HT-29 (cell line): ENCODE results near the gene B4GALT5. TPM values are rescaled to one million over a fixed set of nuclear protein-coding genes. Genes with fewer than 3 reads are reported as not detected.

Source experiments
- DNase-seq: peaks from one replicate; pipeline ENCODE4 v3.0.0-alpha.2; 2015; ENCODE audit warnings: low spot score
- total RNA-seq: library from RNA; depleted of rRNA; stranded (reverse); fragments of >200 nt; shearing (Covaris generic); gene quantifications from 2 replicates; pipeline ENCODE4 v1.2.3, GENCODE V29; 2014

Gene B4GALT5
- total RNA-seq, 1 experiment from 2014 or later: 24.1 TPM

GRCh38 chr20:49658508-49658907, 55.2 kb downstream of the B4GALT5 start:
- no peak for DNase-seq

GRCh38 chr20:49657118-49657901, 56.4 kb downstream of the B4GALT5 start:
- DNase-seq: no peak

- no peak for DNase-seq
Observed at GRCh38 chr20:49656304-49656703, 57.4 kb downstream of the B4GALT5 start.

- DNase-seq: no peak
Observed at GRCh38 chr20:49653925-49654434, 59.7 kb downstream of the B4GALT5 start.

- no peak for DNase-seq
Observed at GRCh38 chr20:49649672-49650071, 64.0 kb downstream of the B4GALT5 start.

GRCh38 chr20:49647550-49647949, 66.1 kb downstream of the B4GALT5 start:
- no peak for DNase-seq

- DNase-seq: no peak
Observed at GRCh38 chr20:49646528-49646927, 67.2 kb downstream of the B4GALT5 start.

GRCh38 chr20:49646126-49646525, 67.6 kb downstream of the B4GALT5 start:
- DNase-seq: no peak

GRCh38 chr20:49644980-49645565, 68.6 kb downstream of the B4GALT5 start:
- no peak for DNase-seq

- no peak for DNase-seq
Observed at GRCh38 chr20:49642816-49643215, 70.9 kb downstream of the B4GALT5 start.

GRCh38 chr20:49641683-49642656, 71.7 kb downstream of the B4GALT5 start:
- no peak for DNase-seq

GRCh38 chr20:49637046-49637637, 76.5 kb downstream of the B4GALT5 start:
- no peak for DNase-seq

GRCh38 chr20:49636447-49636846, 77.2 kb downstream of the B4GALT5 start:
- no peak for DNase-seq

- DNase-seq: no peak
Observed at GRCh38 chr20:49635866-49636265, 77.8 kb downstream of the B4GALT5 start.

- no peak for DNase-seq
Observed at GRCh38 chr20:49635166-49635565, 78.5 kb downstream of the B4GALT5 start.

- DNase-seq: no peak
Observed at GRCh38 chr20:49634116-49634515, 79.6 kb downstream of the B4GALT5 start.

- no peak for DNase-seq
Observed at GRCh38 chr20:49633643-49634042, 80.0 kb downstream of the B4GALT5 start.

- DNase-seq: no peak
Observed at GRCh38 chr20:49633023-49633422, 80.7 kb downstream of the B4GALT5 start.

GRCh38 chr20:49631856-49632418, 81.7 kb downstream of the B4GALT5 start:
- no peak for DNase-seq

GRCh38 chr20:49631061-49631716, 82.5 kb downstream of the B4GALT5 start:
- no peak for DNase-seq
